HUES64 (cell line): ENCODE measurements around the gene CSNK1D.
A peak's percentile ranks its signal among the peaks of the same experiment; 100 is the strongest.

Experiments used
- H3K27ac ChIP-seq: 2 replicates; pipeline ENCODE4 v1.7.0; 2013; ENCODE audit warnings: low read depth, low read length, inconsistent platforms
- H3K27me3 ChIP-seq: 2 replicates; pipeline ENCODE4 v1.6.1; 2013; ENCODE audit warnings: mild to moderate bottlenecking, low read length; ENCODE audit not compliant: insufficient read depth
- H3K36me3 ChIP-seq: 2 replicates; pipeline ENCODE4 v1.6.1; 2013; ENCODE audit warnings: mild to moderate bottlenecking, low read length; ENCODE audit not compliant: insufficient read depth
- H3K4me1 ChIP-seq: 2 replicates; pipeline ENCODE4 v1.6.1; 2013; ENCODE audit warnings: mild to moderate bottlenecking, low read length, moderate library complexity; ENCODE audit not compliant: insufficient read depth
- H3K4me3 ChIP-seq: 2 replicates; pipeline ENCODE4 v1.5.1; 2013; ENCODE audit warnings: mild to moderate bottlenecking, low read length, moderate library complexity
- H3K9ac ChIP-seq: 2 replicates; pipeline ENCODE4 v1.6.1; 2013; ENCODE audit warnings: mild to moderate bottlenecking, low read depth, low read length
- H3K9me3 ChIP-seq: 2 replicates; pipeline ENCODE4 v1.6.1; 2013; ENCODE audit warnings: low read depth, low read length; ENCODE audit not compliant: insufficient read depth
- WGBS: fragments of 150-250, 120-280 bp; methylation state at CpG from one replicate; pipeline ENCODE4 v1.1.7; 2013; ENCODE audit warnings: missing lambda C conversion rate; 5-methylcytosine and 5-hydroxymethylcytosine counted together

CSNK1D gene

GRCh38 chr17:82298538-82299421 is 25.3 kb upstream of the CSNK1D start:
- no peaks in the 10 kb centered on the region for H3K4me1 ChIP-seq
- H3K36me3 ChIP-seq: no peaks in the 10 kb centered on the region
- peaks cover 7% of the 10 kb centered on the region; the same call in 1 of the 2 replicates for H3K27me3 ChIP-seq
- 89% methylated on average over 27 of the region's 27 CpGs for WGBS
- H3K9ac ChIP-seq: no peak overlapping the region
- no peak overlapping the region for H3K4me3 ChIP-seq
- no peak overlapping the region for H3K27ac ChIP-seq
- H3K9me3 ChIP-seq: no peaks in the 10 kb centered on the region

- no peak overlapping the region for H3K4me3 ChIP-seq
- no peaks in the 10 kb centered on the region for H3K36me3 ChIP-seq
- H3K27me3 ChIP-seq: peaks cover 7% of the 10 kb centered on the region; the same call in 1 of the 2 replicates
- no peak overlapping the region for H3K27ac ChIP-seq
- no peaks in the 10 kb centered on the region for H3K4me1 ChIP-seq
- 81% methylated on average over 36 of the region's 36 CpGs for WGBS
- H3K9ac ChIP-seq: no peak overlapping the region
- H3K9me3 ChIP-seq: no peaks in the 10 kb centered on the region
Observed at GRCh38 chr17:82297714-82298537, 24.4 kb upstream of the CSNK1D start.

- 85% methylated on average over 19 of the region's 19 CpGs for WGBS
- Histone ChIP-seq H3K4me3 (no peak overlapping the region), H3K9ac (no peak overlapping the region), H3K27me3 (peaks cover 7% of the 10 kb centered on the region; the same call in 1 of the 2 replicates), H3K9me3 (no peaks in the 10 kb centered on the region), H3K27ac (no peak overlapping the region), H3K36me3 (no peaks in the 10 kb centered on the region), H3K4me1 (no peaks in the 10 kb centered on the region)
Observed at GRCh38 chr17:82297280-82297713, 23.8 kb upstream of the CSNK1D start.

GRCh38 chr17:82296511-82297279 is 23.2 kb upstream of the CSNK1D start:
- WGBS: 68% methylated on average over 5 of the region's 7 CpGs
- Histone ChIP-seq H3K4me3 (no peak overlapping the region), H3K9me3 (no peaks in the 10 kb centered on the region), H3K36me3 (no peaks in the 10 kb centered on the region), H3K27ac (no peak overlapping the region), H3K27me3 (peaks cover 7% of the 10 kb centered on the region; the same call in 1 of the 2 replicates), H3K4me1 (no peaks in the 10 kb centered on the region), H3K9ac (no peak overlapping the region)

- Histone ChIP-seq H3K36me3 (no peaks in the 10 kb centered on the region), H3K27me3 (peaks cover 7% of the 10 kb centered on the region; the same call in 1 of the 2 replicates), H3K9me3 (no peaks in the 10 kb centered on the region), H3K4me3 (no peak overlapping the region), H3K27ac (no peak overlapping the region), H3K9ac (no peak overlapping the region), H3K4me1 (no peaks in the 10 kb centered on the region)
- 83% methylated on average over 4 of the region's 4 CpGs for WGBS
Observed at GRCh38 chr17:82295472-82295814, 21.9 kb upstream of the CSNK1D start.

GRCh38 chr17:82294064-82294773 is 20.7 kb upstream of the CSNK1D start:
- no peak overlapping the region for H3K27ac ChIP-seq
- no peak overlapping the region for H3K9ac ChIP-seq
- H3K4me3 ChIP-seq: peak overlapping the region; percentile 57
- no peaks in the 10 kb centered on the region for H3K9me3 ChIP-seq
- peaks cover 7% of the 10 kb centered on the region; the same call in 1 of the 2 replicates for H3K27me3 ChIP-seq
- H3K36me3 ChIP-seq: no peaks in the 10 kb centered on the region
- 92% methylated on average over 15 of the region's 15 CpGs for WGBS
- no peaks in the 10 kb centered on the region for H3K4me1 ChIP-seq

DNA sequence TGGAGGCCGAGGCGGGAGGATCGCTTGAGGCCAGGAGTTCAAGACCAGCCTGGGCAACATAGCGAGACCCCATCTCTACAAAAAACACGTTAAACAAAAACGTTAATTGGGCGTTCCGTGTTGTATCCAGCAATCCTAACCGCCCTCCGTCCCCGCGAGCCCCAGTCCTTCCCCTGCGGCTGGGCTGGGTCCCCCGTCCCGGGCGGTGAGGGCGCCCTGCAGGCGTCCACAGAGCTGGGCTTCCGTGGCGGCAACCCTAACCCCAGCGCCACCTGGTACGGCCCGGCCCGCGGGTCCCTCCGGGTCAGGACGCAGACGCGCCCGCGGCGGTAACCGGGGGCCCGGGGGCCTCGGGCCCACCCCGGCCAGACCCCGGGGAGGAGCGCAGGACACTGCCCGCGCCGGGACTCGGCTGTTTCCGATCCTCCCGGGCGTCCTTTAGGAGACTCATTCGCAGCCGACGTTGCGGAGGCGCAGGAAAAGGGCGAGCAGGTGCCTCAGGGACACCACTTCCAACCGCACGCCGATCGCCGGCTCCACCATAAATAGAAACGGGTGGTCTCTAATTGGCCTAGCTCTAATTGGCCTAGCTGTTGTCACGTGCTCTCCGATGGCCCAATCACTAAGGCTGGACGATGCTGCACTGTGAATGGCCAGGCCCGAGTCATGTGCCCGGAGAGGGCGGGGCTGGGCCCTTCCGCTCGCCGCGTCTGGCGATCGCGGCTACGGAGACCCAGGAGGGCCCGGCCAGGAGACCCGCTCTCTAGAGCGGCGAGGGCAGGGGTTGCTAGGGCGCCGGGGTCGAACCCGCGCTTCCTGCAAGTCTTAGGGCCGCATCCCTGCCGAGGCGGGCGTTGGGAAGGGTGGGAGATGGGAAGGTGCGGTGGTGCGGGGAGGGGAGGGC is 19.0 kb upstream of the CSNK1D start:
- no peaks in the 10 kb centered on the region for H3K4me1 ChIP-seq

DNA sequence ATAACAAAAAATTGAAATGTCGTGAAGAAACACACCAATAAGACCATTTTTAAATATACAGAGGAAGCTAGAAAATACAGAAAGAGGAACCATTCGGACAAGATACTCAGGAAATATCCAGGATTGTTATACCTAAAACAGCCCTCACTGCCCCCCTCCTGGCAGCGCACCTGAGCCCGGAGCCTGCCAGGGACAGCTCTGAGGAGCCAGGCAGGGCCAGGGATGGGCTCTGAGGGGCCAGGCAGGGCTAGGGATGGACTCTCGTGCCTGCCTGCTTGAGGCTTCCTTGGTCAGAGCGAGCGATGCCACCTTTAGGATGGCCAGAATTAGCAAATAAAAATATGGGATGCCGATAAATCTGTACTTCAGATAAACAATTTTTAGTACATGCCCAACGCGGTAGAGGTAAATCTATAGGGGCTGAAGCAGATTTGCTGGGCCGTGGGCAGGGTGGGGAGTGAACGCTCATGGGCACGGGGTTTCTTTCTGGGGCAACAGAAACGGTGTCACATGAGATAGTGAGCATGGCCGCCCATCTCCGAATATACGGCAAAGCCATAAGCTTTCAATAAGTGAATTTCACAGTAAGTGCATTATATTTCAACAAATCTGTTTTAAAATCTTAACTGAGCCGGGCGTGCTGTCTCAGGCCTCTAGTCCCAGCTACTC is 18.2 kb upstream of the CSNK1D start:
- no peaks in the 10 kb centered on the region for H3K4me1 ChIP-seq
- no peaks in the 10 kb centered on the region for H3K27me3 ChIP-seq
- WGBS: 90% methylated on average over 19 of the region's 19 CpGs
- no peaks in the 10 kb centered on the region for H3K36me3 ChIP-seq
- H3K4me3 ChIP-seq: peak overlapping the region; percentile 78
- no peak overlapping the region; the same call in 1 of the 2 replicates for H3K27ac ChIP-seq
- no peaks in the 10 kb centered on the region for H3K9me3 ChIP-seq
- H3K9ac ChIP-seq: peak overlapping the region; percentile 84

More for the DNA sequence above, 19.0 kb upstream of the CSNK1D start:
- Histone ChIP-seq H3K27ac (peak overlapping the region; percentile 92), H3K36me3 (no peaks in the 10 kb centered on the region), H3K9ac (peak overlapping the region; percentile 84), H3K4me3 (peak overlapping the region; percentile 78), H3K9me3 (no peaks in the 10 kb centered on the region), H3K27me3 (peaks cover 5% of the 10 kb centered on the region; the same call in 1 of the 2 replicates)
- WGBS: 4% methylated on average over 86 of the region's 86 CpGs

GRCh38 chr17:82287868-82288801 is 14.6 kb upstream of the CSNK1D start:
- Histone ChIP-seq H3K27me3 (no peaks in the 10 kb centered on the region), H3K27ac (no peak overlapping the region), H3K36me3 (no peaks in the 10 kb centered on the region), H3K9me3 (no peaks in the 10 kb centered on the region), H3K9ac (no peak overlapping the region), H3K4me3 (no peak overlapping the region), H3K4me1 (no peaks in the 10 kb centered on the region)
- WGBS: 89% methylated on average over 19 of the region's 19 CpGs
